A673 (cell line): ENCODE measurements around the gene LARGE1. TPM values are rescaled to one million over a fixed set of nuclear protein-coding genes. Genes with fewer than 3 reads are reported as not detected.

Source experiments
- BruUV-seq: library from RNA; stranded (reverse); fragments of 400-500 nt; replicated peaks from 2 replicates; lab custom pipeline; 2021; lab: Mats Ljungman, UMichigan
- CTCF ChIA-PET: fragments of 300-600 bp; sonication (Branson Sonifier 250); formaldehyde crosslinking; loops from one replicate; lab custom pipeline; 2022; ENCODE audit warnings: antibody characterized with exemption; lab: Charles Lee
- POLR2A ChIA-PET: fragments of 300-600 bp; sonication (Branson Sonifier 250); formaldehyde crosslinking; loops from one replicate; lab custom pipeline; 2022; ENCODE audit warnings: antibody characterized with exemption; ENCODE audit not compliant: low non-redundant PET; lab: Charles Lee
- DNase-seq: peaks from one replicate; pipeline ENCODE4 v3.0.0-alpha.2; 2015; ENCODE audit warnings: low spot score
- H3K27ac ChIP-seq: fragments of 200-600 bp; sonication (generic); 2 replicates; pipeline ENCODE4 v1.5.1; 2016; ENCODE audit warnings: mixed run types, low read depth, mild to moderate bottlenecking, mixed read lengths, antibody characterized with exemption, low read length; ENCODE audit not compliant: poor library complexity, severe bottlenecking
- H3K27me3 ChIP-seq: fragments of 200-600 bp; sonication (generic); replicated peaks from 2 replicates; pipeline ENCODE4 v1.6.1; 2017; ENCODE audit warnings: mixed run types, low read depth, mild to moderate bottlenecking, mixed read lengths, antibody characterized with exemption, low read length; ENCODE audit not compliant: insufficient read depth, poor library complexity
- H3K36me3 ChIP-seq: fragments of 200-600 bp; sonication (generic); 2 replicates; pipeline ENCODE4 v1.6.1; 2016; ENCODE audit warnings: mixed run types, mild to moderate bottlenecking, mixed read lengths, antibody characterized with exemption, low read length; ENCODE audit not compliant: insufficient read depth, poor library complexity, severe bottlenecking
- H3K4me1 ChIP-seq: fragments of 200-600 bp; sonication (generic); 2 replicates; pipeline ENCODE4 v1.6.1; 2017; ENCODE audit warnings: mixed run types, mild to moderate bottlenecking, mixed read lengths, antibody characterized with exemption, low read length; ENCODE audit not compliant: insufficient read depth, poor library complexity, severe bottlenecking
- H3K4me3 ChIP-seq: fragments of 200-600 bp; sonication (generic); 2 replicates; pipeline ENCODE4 v1.5.1; 2016; ENCODE audit warnings: low read depth, mixed run types, mild to moderate bottlenecking, mixed read lengths, low read length; ENCODE audit not compliant: poor library complexity, severe bottlenecking
- H3K9me3 ChIP-seq: fragments of 200-600 bp; sonication (generic); 2 replicates; pipeline ENCODE4 v1.6.1; 2016; ENCODE audit warnings: mixed run types, low read depth, mild to moderate bottlenecking, mixed read lengths, antibody characterized with exemption, low read length; ENCODE audit not compliant: poor library complexity, severe bottlenecking
- EZH2 ChIP-seq: fragments of 200-600 bp; sonication (generic); IDR thresholded peaks from 2 replicates; pipeline ENCODE4 v1.6.1; 2017; ENCODE audit warnings: borderline replicate concordance, low read depth, mild to moderate bottlenecking, mixed read lengths, antibody characterized with exemption, low read length; ENCODE audit not compliant: poor library complexity, severe bottlenecking
- intact Hi-C: fragments of 100-400 bp; cut with micrococcal nuclease; formaldehyde crosslinking; loops from one replicate; pipeline ENCODE4 v1.10.0; 2022; ENCODE audit not compliant: unreplicated experiment
- total RNA-seq: library from RNA; stranded (reverse); gene quantifications from 2 replicates; pipeline ENCODE4 v1.2.3, GENCODE V29; 2021
- TF ChIP-seq, protein P1 (sequence below): fragments of 300-800, 200-600 bp; sonication (generic); conservative IDR thresholded peaks from 2 replicates; pipeline ENCODE4 v1.5.1; 2017; ENCODE audit warnings: low read depth, mild to moderate bottlenecking, antibody characterized with exemption, low read length, moderate library complexity, mixed read lengths

The LARGE1 gene
- total RNA-seq, 1 experiment from 2014 or later, result not detected

DNA sequence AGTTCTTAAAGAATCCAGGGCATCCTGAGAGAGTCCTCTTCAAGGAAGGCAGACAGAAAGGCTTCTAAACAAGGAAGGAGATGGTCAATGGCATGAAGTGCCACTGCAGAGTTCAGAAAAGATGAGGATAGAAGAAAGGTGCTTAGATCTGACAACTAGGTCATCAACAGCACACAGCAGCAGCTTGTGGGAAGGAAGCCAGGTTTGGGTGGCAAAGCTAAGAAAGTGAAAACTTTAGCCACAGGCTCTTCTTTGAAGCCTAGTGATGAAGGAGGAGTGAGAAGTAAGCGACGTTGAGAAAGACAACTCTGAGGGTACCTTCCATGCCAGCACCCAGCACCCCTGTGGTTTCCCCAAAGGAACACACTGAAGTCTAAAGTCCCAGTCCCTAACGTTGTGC, 92.0 kb downstream of the LARGE1 start:
- Histone ChIP-seq H3K27ac (no peak overlapping the region), H3K36me3 (no peaks in the 10 kb centered on the region), H3K4me3 (no peak overlapping the region), H3K4me1 (no peaks in the 10 kb centered on the region), H3K9me3 (peaks cover 22% of the 10 kb centered on the region), H3K27me3 (no peaks in the 10 kb centered on the region)
- POLR2A ChIA-PET, result no interaction called here
- DNase-seq, result no peak
- CTCF ChIA-PET, result no interaction called here
- TF ChIP-seq, protein P1, sequence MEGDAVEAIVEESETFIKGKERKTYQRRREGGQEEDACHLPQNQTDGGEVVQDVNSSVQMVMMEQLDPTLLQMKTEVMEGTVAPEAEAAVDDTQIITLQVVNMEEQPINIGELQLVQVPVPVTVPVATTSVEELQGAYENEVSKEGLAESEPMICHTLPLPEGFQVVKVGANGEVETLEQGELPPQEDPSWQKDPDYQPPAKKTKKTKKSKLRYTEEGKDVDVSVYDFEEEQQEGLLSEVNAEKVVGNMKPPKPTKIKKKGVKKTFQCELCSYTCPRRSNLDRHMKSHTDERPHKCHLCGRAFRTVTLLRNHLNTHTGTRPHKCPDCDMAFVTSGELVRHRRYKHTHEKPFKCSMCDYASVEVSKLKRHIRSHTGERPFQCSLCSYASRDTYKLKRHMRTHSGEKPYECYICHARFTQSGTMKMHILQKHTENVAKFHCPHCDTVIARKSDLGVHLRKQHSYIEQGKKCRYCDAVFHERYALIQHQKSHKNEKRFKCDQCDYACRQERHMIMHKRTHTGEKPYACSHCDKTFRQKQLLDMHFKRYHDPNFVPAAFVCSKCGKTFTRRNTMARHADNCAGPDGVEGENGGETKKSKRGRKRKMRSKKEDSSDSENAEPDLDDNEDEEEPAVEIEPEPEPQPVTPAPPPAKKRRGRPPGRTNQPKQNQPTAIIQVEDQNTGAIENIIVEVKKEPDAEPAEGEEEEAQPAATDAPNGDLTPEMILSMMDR, result no peak
- TF ChIP-seq EZH2, result no peak
- BruUV-seq, result no TSS peak
- intact Hi-C loops, result no loop called here

DNA sequence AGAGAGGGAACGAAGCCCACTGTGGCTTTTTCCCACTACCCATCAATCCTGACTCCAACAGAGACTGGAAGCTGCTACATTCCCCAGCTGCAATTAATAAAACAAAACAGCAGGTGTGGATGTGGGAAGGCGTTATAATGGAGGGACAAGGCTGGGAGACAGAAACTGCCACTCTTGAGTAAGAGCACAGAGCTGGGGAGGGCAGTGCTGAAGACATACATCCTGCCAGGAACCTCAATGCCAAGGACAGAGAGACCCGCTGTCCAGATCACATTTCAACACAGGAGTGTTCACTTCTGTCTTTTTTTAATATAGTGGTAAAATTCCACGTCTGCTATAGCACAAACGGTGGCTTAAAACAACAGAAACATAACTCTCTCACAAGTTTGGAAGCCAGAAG, 94.5 kb downstream of the LARGE1 start:
- no peak overlapping the region for H3K4me3 ChIP-seq
- H3K9me3 ChIP-seq, result peaks cover 14% of the 10 kb centered on the region
- BruUV-seq, result no TSS peak
- TF ChIP-seq EZH2, result no peak
- TF ChIP-seq, protein P1, result no peak
- H3K36me3 ChIP-seq, result no peaks in the 10 kb centered on the region
- ChIA-PET POLR2A (no interaction called here), CTCF (no interaction called here)
- H3K27ac ChIP-seq, result no peak overlapping the region
- H3K27me3 ChIP-seq, result no peaks in the 10 kb centered on the region
- no peak for DNase-seq
- intact Hi-C loops, result no loop called here
- no peaks in the 10 kb centered on the region for H3K4me1 ChIP-seq

DNA sequence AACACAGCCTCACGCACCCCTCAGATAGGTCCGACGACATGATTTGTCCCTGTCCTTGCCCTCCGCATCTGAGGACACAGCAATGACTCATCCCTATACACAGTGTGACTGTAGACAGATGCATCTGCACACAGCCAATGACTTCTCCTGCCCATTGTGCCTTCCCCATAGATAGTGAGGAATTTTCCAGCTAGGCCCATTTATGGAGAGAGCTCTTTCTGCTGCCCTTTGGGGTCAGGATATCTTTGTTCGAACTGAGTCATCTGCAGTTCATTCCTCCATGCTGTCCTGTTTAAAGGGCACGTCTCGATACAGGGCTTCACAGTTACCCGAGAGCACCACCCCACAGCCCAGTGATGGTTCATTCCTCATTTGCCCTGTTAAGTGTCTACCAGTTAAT, 96.7 kb downstream of the LARGE1 start:
- no peak overlapping the region for H3K4me3 ChIP-seq
- ChIA-PET POLR2A (no interaction called here), CTCF (no interaction called here)
- BruUV-seq, result no TSS peak
- H3K27ac ChIP-seq, result no peak overlapping the region
- no peak for DNase-seq
- H3K36me3 ChIP-seq, result no peaks in the 10 kb centered on the region
- H3K4me1 ChIP-seq, result no peaks in the 10 kb centered on the region
- intact Hi-C loops, result no loop called here
- TF ChIP-seq, protein P1, result no peak
- no peak for TF ChIP-seq EZH2
- peaks cover 16% of the 10 kb centered on the region for H3K9me3 ChIP-seq
- no peaks in the 10 kb centered on the region for H3K27me3 ChIP-seq
